ENCODE data around the gene NODAL. TPM values are rescaled to one million over a fixed set of nuclear protein-coding genes. Genes with fewer than 3 reads are reported as not detected.

The NODAL gene
- total and polyA plus RNA-seq, 2 of the 4 experiments (the other 2 are of a cell fraction): not detected

DNA sequence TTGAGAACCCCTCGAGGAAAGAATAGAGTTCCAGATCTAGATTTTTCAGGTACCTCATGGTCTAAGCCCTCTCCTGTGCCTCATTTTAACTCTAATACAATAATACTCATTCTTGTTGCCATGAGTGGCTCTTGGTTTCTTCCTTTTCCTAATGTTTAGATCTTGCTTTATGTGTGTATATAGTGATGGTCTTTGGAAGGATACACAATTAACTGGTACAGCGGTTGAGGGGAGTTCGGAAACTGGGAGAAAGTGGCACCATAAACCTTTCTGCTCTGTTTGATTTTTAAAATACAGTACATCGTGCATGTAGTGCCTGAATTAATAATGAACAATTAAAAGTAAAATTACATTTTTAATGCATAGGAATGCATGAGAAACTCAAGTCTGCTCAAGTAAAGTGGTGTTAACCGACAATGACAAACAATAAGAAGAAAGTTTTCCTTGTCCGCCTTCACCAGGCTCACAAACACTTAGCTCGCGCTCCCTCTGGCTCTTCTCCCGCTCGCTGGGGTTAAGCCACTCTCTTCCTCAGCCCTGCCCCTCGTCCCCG is 37.9 kb downstream of the NODAL start:
- Histone ChIP-seq H3K14ac (replicated peaks; ENCODE audit: low read depth, low read length) (no peak overlapping the region), H3K9me3 (ENCODE audit: control insufficient read depth, insufficient read depth, low read length) (no peaks in the 10 kb centered on the region), H4K8ac (ENCODE audit: low read depth in 2 of 2, low read length in 2 of 2) (0 out of 4 replicates have a peak overlapping the region, but pooled peaks of 1 of the 2 experiments have one; percentile 56), H4K5ac (ENCODE audit: low read depth, low read length) (no peak overlapping the region), H2AFZ (replicated peaks; ENCODE audit: low read length, poor library complexity) (no peak overlapping the region), H2AK9ac (replicated peaks; ENCODE audit: low read depth, low read length, poor library complexity) (no peak overlapping the region), H3K27ac (ENCODE audit: insufficient read depth, low read length) (no peak overlapping the region), H3K9me1 (ENCODE audit: insufficient read depth, low read length) (no peaks in the 10 kb centered on the region), H3K9ac (ENCODE audit: low read depth, low read length) (peak overlapping the region; percentile 55; the same call in 1 of the 2 replicates), H3K4ac (ENCODE audit: low read depth, low read length) (no peak overlapping the region), H3K4me3 (ENCODE audit: insufficient read depth, low read depth, low read length) (peak overlapping the region; percentile 30), H3K4me1 (ENCODE audit: control insufficient read depth, insufficient read depth, low read length) (no peaks in the 10 kb centered on the region), H3K18ac (ENCODE audit: low read depth, low read length) (no peak overlapping the region), H3K79me1 (ENCODE audit: low read depth in 1 of 2, low read length in 2 of 2) (peaks cover 3 to 19% of the 10 kb centered on the region in 2 experiments; a peak in 3 of 4 replicates), H2AK5ac (ENCODE audit: low read depth, low read length) (no peak overlapping the region), H3K23ac (ENCODE audit: low read depth, low read length) (no peak overlapping the region), H3K4me2 (ENCODE audit: low read depth, low read length) (peak overlapping the region; percentile 86), H2BK20ac (ENCODE audit: low read depth, low read length) (no peak overlapping the region), H3K27me3 (ENCODE audit: control insufficient read depth, insufficient read depth, low read length) (no peaks in the 10 kb centered on the region), H2BK15ac (ENCODE audit: low read depth, low read length) (no peak overlapping the region), H4K20me1 (ENCODE audit: insufficient read depth, low read length) (peaks cover 29% of the 10 kb centered on the region), H3K56ac (ENCODE audit: extremely low read depth, insufficient read depth, low read length) (0 out of 2 replicates have a peak overlapping the region, but pooled peaks have one; percentile 2), H2BK120ac (ENCODE audit: low read depth, low read length) (no peak overlapping the region), H3K36me3 (ENCODE audit: control insufficient read depth, insufficient read depth, low read length) (no peaks in the 10 kb centered on the region), H2BK5ac (ENCODE audit: low read depth, low read length, poor library complexity, severe bottlenecking) (no peak overlapping the region), H4K91ac (ENCODE audit: insufficient read depth, low read depth, low read length) (no peak overlapping the region)
- no TSS peak for BruUV-seq (replicated peaks)
- intact Hi-C loops (cut with micrococcal nuclease) (loop anchor here (1.0 kb wide), 1 partner anchor 21 kb away; the partner anchor contains the start of gene LRRC20), in situ Hi-C loops (cut with MboI; ENCODE audit: low sequenced_read_pairs) (no loop called here), dilution Hi-C loops (cut with HindIII; ENCODE audit: low sequenced_read_pairs, unreplicated experiment) (no loop called here)
- DNase-seq: no peak
- ChIA-PET CTCF (interaction anchor here (1.4 kb wide), 1 partner anchor 257 kb away, joined by 3 read pairs; the partner anchor contains the start of gene TYSND1), POLR2A (ENCODE audit: unreplicated experiment) (interaction anchor here (0.6 to 1.0 kb wide), 3 partner anchors 15 to 178 kb away, joined by 3 to 5 read pairs (median 4); no protein-coding TSS in a partner anchor)
- 3% methylated on average over 6 of the region's 12 CpGs; no CpG with 5 or more reads in 1 of the 2 experiments for WGBS, 2 experiments (ENCODE audit: extremely low coverage in 2 of 2, insufficient read length in 1 of 2)
- ATAC-seq (ENCODE audit: low read depth): peak; percentile 1
- TF ChIP-seq MAZ (IDR thresholded peaks at IDR 0.05; ENCODE audit: borderline replicate concordance, low read depth, low read length) (no peak), BHLHE40 (IDR thresholded peaks at IDR 0.05; ENCODE audit: low read depth, low read length) (no peak), FOS (IDR thresholded peaks at IDR 0.05; ENCODE audit: low read depth, low read length) (no peak)
- TF ChIP-seq, protein P1, sequence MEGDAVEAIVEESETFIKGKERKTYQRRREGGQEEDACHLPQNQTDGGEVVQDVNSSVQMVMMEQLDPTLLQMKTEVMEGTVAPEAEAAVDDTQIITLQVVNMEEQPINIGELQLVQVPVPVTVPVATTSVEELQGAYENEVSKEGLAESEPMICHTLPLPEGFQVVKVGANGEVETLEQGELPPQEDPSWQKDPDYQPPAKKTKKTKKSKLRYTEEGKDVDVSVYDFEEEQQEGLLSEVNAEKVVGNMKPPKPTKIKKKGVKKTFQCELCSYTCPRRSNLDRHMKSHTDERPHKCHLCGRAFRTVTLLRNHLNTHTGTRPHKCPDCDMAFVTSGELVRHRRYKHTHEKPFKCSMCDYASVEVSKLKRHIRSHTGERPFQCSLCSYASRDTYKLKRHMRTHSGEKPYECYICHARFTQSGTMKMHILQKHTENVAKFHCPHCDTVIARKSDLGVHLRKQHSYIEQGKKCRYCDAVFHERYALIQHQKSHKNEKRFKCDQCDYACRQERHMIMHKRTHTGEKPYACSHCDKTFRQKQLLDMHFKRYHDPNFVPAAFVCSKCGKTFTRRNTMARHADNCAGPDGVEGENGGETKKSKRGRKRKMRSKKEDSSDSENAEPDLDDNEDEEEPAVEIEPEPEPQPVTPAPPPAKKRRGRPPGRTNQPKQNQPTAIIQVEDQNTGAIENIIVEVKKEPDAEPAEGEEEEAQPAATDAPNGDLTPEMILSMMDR (conservative IDR thresholded peaks at IDR 0.05; ENCODE audit: low read depth, low read length): 0 out of 2 replicates have a peak, but pooled peaks have one; percentile 4

Data from IMR-90 (cell line).